Fibroblast of skin of back (primary cell): ENCODE measurements around the gene DNM3.
"Not testable (repeated sequence)": the region's sequence is repeated elsewhere in the genome, so short reads cannot be mapped to it uniquely, and the experiment has no call there.

ENCODE experiments used
- DNase-seq: peaks from one replicate; pipeline ENCODE4 v3.0.0-alpha.2; 2013

The DNM3 gene

DNA sequence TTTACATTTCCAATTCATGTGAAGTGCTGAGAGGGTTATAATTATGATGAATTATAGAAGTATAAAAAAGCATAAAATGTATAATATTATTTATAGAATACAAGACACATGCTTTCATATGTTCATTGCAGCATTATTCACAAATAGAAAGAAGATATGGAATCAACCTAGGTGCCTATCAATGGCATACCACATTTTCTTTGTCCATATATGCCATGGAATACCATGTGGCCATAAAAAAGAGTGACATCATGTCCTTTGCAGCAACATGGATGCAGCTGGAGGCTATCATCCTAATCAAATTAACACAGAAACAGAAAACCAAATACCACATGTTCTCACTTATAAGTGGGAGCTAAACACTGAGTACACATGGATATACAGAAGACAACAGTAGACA is 494.1 kb downstream of the DNM3 start:
- no peak for DNase-seq

GRCh38 chr1:172338295-172338735 is 497.0 kb downstream of the DNM3 start:
- no peak for DNase-seq

DNA sequence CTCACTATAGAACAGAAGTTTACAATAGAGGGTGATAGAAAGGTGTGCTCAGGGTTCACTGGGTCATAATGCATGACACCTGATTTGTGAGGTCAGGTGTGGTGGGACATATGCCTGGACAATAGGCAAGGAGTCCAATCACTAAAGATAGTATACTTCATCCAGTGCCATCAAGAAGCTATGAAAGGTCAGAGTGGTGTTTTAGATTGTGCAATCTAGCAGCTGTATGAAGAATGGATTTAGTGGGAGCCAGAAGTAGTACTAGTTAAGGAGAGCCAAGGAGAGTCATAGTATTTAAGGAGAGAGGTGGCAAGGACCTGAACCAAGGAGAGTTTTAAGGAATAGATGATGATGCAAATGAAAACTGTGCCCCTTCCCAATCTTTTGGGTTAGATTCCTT is 498.5 kb downstream of the DNM3 start:
- no peak for DNase-seq

GRCh38 chr1:172340520-172340919 is 499.2 kb downstream of the DNM3 start:
- DNase-seq = no peak

DNA sequence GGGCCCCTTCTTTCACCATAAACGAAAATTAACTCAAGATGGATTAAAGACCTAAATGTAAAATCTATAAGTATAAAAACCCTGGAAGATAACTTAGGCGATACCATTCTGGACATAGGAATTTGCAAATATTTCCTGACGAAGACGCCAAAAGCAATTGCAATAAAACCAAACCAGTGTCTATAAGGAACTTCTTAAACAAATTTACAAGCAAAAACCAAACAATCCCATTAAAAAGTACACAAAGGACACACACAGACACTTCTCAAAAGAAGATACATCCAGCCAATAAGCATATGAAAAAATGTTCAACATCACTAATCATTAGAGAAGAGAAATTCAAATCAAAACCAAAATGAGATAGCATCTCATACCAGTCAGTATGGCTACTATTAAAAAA is 500.4 kb downstream of the DNM3 start:
- no peak for DNase-seq

DNA sequence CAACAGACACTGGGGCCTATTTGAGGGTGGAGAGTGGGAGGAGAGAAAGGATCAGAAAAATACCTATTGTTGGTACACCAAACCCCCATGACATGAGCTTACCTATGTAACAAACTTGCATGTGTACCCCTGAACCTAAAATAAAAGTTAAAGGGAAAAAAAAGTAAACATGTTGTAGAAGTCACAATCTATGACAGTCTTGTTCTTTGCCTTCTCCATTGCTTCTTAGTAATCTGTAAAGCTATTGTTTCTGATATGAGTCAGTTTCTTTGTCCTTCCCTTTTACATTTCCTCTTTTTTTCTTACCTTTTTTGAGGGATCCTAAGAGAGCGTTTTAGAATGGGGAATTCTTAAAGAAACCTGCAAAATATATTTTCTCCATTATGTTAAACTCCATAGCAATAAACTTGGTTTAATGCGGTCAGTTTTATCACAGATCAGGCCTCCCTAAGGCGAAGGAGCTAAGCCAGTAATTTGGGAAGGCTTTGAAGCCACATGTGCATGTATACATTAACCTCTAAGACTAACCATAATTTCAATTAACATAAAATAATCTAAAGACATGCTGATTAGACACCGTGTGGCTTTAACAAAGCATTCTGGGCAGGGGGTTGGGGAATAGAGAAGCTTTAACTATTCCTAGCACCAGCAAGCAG is 501.4 kb downstream of the DNM3 start:
- no peak for DNase-seq

DNA sequence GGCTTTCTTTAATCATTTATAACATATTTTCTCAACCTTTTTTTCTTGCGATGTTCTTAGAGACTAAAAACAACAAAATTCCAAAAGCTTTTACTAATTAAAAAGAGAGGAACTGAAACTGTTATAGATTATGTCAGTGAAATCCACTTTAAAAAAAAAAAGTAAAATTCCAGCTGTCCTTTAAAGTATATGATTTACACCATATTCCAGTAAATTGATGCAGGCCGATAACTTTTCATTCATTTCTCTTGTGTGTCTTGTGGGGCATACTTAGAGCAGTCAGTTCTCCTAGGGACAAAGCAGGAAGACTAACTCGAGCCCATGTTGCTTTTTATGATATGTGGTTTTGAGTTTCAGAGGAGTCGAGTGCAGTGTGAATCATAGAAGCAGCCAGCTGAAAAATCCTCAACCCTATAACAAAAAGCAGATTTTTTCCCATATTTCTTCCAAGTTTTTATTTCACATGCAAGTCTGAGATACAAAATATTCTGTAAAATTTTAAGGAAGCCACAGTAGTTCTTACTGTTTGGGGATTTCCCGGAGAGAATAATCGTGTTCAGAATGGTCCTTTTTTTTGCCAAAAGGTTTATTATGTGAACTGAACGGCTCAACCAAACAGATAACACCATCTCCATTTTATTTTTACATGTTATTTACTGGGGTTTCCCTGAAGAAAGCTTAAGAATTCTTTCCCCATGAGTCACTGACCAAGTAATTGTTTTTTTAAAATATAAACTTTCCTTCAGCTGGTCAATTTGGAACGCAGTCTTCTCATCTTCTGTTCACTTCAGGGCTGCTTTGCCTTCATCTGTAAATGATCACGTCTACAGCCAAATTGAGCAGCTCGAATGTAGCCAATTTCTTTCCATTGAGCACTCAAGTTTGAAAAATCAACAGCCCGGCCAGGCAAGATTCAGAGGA is 502.2 kb downstream of the DNM3 start:
- peak; percentile 90 for DNase-seq

GRCh38 chr1:172344444-172344843 is 503.1 kb downstream of the DNM3 start:
- no peak for DNase-seq

- DNase-seq = no peak
These were observed 503.8 kb downstream of the DNM3 start for GRCh38 chr1:172345077-172345476.

DNA sequence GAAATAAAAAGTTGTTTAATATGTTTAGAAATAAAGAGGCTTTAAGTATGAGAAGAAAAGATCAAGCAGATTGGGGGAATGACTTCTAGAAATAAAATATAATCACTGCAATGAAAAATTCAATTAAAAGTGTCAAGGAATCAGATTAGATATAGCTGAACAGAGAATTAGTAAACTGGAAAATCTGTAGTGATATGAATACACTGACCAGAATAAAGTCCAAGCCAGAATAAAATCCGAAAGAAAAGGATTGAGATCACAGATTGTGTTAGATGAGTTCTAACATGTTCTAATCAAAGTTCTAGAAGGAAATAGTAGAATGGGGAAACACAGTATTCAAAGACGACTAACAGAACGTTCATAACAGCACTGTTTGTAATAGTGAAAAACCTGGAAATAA is 506.1 kb downstream of the DNM3 start:
- DNase-seq = no peak

DNA sequence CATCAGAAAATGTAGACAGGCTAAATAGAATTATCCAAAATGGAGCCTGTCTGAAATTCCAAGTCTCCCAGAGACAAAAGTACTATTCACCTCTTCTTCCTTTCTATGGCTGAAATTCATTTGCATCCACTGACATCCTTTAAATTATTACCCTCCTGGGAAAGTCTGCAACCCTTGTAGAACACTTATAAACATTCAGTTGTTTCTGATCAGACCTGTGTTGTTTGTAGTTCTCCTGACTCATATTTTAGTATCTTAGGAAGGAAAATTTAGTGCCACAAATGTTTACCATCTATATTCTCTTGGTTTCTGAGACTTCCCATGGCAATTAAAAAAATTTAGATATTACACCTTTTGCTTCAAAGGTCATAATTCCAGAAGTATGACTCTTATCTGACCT is 509.6 kb downstream of the DNM3 start:
- DNase-seq = no peak

DNA sequence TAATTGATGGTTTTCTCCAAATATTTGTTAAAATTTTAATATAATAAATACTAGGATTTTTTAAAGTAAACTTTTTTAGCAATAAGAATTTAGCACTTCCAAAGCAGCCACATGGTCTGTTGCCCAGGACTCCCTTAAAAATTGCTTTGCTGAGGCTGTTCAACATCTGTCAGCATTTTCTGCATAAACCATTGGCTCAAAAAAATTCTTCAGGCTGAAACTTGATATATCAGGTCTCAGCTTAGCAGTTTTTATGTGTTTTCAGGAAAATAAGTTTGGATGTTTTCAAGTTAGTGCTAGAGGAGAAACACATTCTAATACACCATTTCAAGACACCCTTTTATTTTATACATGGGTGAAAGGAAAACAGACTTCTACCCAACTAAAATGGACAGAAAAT is 510.0 kb downstream of the DNM3 start:
- no peak for DNase-seq

DNA sequence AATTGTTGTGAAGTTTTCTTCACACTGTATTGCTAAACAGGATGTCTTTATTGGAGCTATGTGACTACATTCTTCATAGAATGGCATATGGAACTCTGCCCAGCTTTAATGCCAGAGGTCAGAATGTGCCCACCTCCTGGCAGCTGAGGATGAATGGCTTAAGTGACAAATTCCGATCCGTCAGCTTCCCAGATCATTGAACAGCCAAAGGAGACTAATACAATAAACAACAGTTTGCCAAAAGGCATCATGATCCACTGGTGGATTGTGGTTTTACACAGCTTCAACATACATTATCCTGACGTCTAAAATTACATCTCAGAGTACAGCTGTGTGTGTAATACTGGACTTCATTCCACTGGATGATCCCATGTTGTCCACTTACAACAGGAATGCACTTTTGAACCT is 510.5 kb downstream of the DNM3 start:
- DNase-seq = peak; percentile 60

GRCh38 chr1:172352435-172352834 is 511.1 kb downstream of the DNM3 start:
- DNase-seq = no peak

DNA sequence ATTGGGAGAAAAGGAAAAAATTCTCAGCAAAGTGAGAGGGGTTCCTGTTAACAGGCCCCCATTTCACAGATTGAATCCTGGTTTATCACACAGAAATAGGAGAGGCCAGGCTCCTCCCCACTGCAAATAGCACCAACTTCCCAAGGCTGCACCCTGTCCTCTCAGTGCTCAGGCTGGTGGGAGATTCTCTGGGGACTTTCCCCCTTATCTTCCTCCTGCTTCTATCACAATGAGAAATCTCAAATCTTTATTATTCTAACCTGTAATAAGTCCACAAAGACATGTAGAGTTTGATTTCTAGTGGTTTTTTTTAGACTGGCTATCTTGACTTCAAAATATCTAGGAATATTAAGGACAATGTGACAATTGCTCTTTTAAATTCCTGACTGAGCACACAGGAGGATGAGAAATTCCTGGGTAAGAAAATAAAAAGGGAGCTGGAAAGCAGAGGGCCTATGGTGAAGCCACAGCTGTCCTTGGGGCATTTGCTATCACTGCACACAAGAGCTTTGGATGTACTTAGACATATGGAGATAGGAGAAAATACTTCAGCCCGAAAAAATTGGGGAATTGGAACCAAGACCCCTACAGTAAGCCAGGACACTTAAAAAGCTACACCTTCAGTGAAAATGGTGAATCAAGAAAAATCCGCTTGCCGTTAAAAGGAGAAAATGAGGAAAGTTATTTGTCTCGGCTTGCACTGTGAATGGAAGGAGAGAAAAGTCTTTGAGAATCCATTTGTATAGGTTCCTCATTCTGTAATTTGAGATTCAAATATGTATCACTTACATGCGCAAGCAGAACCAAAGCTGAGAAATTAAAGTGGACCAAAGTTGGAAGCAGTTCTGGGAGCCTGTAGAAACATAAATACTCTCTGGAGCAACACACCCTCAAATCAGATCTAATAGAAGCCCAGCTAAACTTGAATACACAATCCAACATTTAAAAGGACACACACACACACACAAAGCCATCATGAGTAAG is 513.3 kb downstream of the DNM3 start:
- DNase-seq = no peak

GRCh38 chr1:172356620-172357019 is 515.3 kb downstream of the DNM3 start:
- DNase-seq = peak; percentile 91

DNA sequence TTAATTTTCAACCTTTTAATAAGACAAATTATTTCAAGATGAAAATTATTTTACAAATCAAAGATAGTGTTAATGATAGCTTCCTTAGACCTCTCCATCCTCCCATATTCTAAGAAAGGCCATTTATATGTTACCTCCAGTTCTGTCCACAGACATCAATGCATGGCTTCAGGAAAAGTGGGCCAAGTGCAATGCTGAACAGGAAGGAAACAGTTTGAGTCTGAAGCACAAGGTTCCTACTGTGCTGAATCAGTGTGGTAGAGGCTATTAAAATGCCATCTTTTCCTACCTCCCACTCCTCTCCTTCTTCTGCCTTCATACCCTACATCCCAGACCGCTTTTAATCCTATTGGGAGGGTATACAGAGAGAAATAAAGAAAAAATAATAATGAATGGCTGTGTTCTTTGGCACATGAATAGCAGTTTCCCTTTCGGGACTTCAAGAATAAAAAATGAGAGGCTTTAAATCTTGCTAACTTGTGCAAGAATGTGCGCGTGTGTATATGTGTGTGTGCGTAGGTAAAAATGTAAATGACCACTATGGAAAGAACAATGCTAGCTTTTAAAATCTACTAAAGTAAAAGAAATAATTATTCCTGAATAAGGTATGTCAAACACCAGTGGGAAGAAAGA is 516.6 kb downstream of the DNM3 start:
- DNase-seq = no peak

DNA sequence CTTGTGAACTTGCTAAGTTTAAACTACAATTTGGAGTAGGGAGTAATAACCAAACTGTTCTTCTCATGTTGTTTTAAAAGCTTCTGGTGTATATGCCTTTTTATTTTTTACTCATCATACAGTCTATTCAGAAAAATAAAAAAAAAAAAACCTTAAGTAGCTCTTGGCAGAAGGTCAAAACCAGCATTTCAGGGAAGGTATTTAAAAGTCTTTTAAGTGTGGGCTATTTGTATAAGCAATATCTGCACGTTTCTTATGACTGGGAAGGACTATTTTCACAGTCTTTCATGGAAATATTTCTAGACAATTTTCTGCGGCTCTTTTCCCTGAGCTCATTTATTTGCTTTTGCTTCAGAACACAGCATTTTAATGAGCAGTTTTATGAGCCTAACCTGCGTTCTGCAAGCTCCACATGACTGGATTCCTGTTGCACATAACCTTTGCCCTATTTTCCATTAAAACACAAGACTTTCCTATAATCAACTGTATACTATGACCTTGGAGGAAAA is 518.2 kb downstream of the DNM3 start:
- peak; percentile 88 for DNase-seq

- DNase-seq = no peak
These were observed 519.2 kb downstream of the DNM3 start for GRCh38 chr1:172360511-172360910.

- no peak for DNase-seq
These were observed 519.7 kb downstream of the DNM3 start for GRCh38 chr1:172360985-172361384.

DNA sequence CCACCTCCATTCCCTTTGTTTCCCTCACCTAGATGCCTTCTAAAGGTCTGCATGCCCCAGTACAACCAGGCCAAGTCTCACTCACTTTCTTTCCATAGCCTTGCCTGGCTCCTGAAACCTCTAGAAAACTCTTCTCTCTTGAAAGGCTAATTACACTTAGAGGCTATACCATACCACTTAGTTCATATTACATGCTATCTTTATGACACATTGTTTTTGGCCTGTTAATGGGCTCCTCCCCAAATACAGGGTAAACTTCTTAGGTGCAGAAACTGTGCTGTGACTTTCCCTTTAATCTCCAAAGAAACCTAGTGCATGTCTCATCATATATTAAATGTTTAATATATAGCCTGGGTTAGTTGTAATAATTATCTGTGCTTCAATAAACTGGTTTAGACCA is 522.6 kb downstream of the DNM3 start:
- DNase-seq = no peak

GRCh38 chr1:172371646-172372045 is 530.3 kb downstream of the DNM3 start:
- DNase-seq = not testable (repeated sequence)
